Brain microvascular endothelial cell (primary cell): Measurements from ENCODE around the gene DCD.
"Not testable (repeated sequence)": the region's sequence is repeated elsewhere in the genome, so short reads cannot be mapped to it uniquely, and the experiment has no call there.

Source experiments
- DNase-seq: peaks from one replicate; pipeline ENCODE4 v3.0.0-alpha.2; 2020
- H3K27ac ChIP-seq: fragments of 250-450 bp; sonication (Bioruptor Pico); 2 replicates; pipeline ENCODE4 v1.5.1; 2020; ENCODE audit warnings: mild to moderate bottlenecking, moderate library complexity
- H3K27me3 ChIP-seq: fragments of 250-450 bp; sonication (Bioruptor Pico); replicated peaks from 2 replicates; pipeline ENCODE4 v1.5.1; 2020; ENCODE audit warnings: mild to moderate bottlenecking
- H3K36me3 ChIP-seq: fragments of 250-450 bp; sonication (Bioruptor Pico); replicated peaks from 2 replicates; pipeline ENCODE4 v1.5.1; 2020; ENCODE audit warnings: mild to moderate bottlenecking
- H3K4me3 ChIP-seq: 2 replicates; pipeline ENCODE4 v1.5.1; 2011; ENCODE audit warnings: low read depth, mild to moderate bottlenecking, control low read depth, low read length, moderate library complexity
- in situ Hi-C: cut with HindIII; loops from 2 replicates; pipeline ENCODE4 v1.10.0; 2017; ENCODE audit warnings: low sequenced_read_pairs, low pct_ligation_motif_present
- TF ChIP-seq, protein P1 (sequence below): IDR thresholded peaks from 2 replicates; pipeline ENCODE4 v1.5.1; 2011; ENCODE audit warnings: low read depth, mild to moderate bottlenecking, moderate library complexity, low read length, control low read depth, inconsistent platforms; ENCODE audit errors: missing control alignments

The DCD gene

DNA sequence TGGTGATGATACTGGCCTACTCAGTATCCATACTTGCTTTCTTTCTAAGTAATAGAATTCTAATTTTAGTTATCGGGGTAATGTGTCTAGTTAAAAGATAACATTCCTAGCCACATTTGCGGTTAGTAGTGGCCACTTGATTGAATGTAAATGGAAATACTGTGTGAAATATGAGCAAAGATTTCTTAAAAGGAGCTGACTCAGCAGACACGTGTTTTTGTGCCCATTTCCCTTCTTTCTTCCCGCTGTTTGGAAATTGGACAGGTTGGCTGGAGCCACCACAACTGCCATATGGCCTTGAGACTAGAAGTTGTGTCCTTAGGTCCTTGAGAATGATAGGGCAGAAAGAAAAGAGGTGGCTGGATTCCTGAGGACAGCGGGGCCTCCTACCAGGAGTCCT lies 19.8 kb upstream of the DCD start:
- in situ Hi-C loops: no loop called here

DNA sequence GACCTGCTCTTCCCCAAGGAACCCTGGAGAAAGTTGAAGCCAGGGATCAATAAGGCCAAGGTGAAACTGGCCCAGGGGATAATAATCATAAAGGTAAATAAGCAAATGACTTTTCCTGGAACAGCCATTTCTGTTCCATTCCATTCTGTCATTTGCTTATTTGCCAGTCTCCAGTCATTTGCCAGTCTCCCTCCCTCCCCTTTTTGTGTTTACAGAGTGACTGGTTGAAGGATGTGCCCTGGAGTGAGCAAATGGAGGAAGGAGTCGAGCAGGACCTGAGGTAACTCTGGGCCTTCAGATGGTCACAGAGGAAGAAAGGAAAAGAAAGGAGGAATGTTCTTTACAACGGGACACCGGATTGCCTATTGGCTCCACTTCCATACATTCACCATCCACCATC lies 17.8 kb upstream of the DCD start:
- no peaks in the 10 kb centered on the region for H3K36me3 ChIP-seq
- no peak overlapping the region for H3K4me3 ChIP-seq
- DNase-seq: no peak
- in situ Hi-C loops: no loop called here
- no peaks in the 10 kb centered on the region for H3K27me3 ChIP-seq
- TF ChIP-seq, protein P1, sequence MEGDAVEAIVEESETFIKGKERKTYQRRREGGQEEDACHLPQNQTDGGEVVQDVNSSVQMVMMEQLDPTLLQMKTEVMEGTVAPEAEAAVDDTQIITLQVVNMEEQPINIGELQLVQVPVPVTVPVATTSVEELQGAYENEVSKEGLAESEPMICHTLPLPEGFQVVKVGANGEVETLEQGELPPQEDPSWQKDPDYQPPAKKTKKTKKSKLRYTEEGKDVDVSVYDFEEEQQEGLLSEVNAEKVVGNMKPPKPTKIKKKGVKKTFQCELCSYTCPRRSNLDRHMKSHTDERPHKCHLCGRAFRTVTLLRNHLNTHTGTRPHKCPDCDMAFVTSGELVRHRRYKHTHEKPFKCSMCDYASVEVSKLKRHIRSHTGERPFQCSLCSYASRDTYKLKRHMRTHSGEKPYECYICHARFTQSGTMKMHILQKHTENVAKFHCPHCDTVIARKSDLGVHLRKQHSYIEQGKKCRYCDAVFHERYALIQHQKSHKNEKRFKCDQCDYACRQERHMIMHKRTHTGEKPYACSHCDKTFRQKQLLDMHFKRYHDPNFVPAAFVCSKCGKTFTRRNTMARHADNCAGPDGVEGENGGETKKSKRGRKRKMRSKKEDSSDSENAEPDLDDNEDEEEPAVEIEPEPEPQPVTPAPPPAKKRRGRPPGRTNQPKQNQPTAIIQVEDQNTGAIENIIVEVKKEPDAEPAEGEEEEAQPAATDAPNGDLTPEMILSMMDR: no peak
- no peak overlapping the region for H3K27ac ChIP-seq

More for the DNA sequence above, 19.8 kb upstream of the DCD start:
- no peak overlapping the region for H3K27ac ChIP-seq
- TF ChIP-seq, protein P1: no peak
- no peak overlapping the region for H3K4me3 ChIP-seq
- no peaks in the 10 kb centered on the region for H3K27me3 ChIP-seq
- no peak for DNase-seq
- H3K36me3 ChIP-seq: no peaks in the 10 kb centered on the region

DNA sequence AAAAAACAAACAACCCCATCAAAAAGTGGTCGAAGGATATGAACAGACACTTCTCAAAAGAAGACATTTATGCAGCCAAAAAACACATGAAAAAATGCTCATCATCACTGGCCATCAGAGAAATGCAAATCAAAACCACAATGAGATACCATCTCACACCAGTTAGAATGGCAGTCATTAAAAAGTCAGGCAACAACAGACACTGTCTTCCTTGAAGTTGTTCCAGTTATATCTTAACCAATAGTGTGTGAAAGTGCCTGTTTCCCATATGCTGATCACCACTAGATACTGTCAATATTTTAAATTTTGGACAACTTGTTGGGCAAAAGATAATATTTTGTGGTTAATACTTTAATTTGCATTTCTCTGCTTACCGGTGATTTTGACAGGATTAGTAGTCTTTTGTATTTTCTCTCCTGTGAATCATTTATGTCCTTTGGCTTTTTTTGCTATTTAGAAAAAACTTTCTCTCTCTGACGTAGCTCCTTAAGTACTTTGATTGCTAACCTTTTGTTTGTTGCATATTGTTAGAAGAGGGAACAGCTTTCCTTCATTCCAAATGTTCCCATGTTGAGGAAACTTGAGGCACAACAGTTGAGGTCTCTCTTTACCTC lies 17.0 kb upstream of the DCD start:
- H3K4me3 ChIP-seq, H3K27me3 ChIP-seq, DNase-seq, in situ Hi-C loops, H3K27ac ChIP-seq, H3K36me3 ChIP-seq: not testable (repeated sequence)

DNA sequence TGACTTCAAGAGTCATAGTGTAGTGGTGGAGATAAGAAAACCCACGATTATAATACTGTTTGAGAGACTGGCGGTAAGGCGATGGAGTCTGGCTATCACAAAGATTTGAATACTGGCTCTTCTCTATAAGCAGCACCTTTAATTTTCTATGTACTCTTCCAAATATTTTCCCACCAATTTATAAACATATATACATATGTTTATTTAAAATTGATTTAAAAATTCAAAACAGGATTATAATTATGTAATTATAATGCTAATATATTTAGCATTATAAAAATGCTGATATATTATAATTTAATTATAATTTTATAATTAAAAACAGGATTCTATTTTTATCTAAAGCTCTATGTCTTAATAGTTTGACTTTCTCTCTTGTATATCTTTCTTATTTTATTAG lies 15.4 kb upstream of the DCD start:
- no peak for DNase-seq
- Histone ChIP-seq H3K27ac (no peak overlapping the region), H3K36me3 (no peaks in the 10 kb centered on the region), H3K4me3 (no peak overlapping the region), H3K27me3 (no peaks in the 10 kb centered on the region)
- in situ Hi-C loops: no loop called here
- TF ChIP-seq, protein P1: no peak

DNA sequence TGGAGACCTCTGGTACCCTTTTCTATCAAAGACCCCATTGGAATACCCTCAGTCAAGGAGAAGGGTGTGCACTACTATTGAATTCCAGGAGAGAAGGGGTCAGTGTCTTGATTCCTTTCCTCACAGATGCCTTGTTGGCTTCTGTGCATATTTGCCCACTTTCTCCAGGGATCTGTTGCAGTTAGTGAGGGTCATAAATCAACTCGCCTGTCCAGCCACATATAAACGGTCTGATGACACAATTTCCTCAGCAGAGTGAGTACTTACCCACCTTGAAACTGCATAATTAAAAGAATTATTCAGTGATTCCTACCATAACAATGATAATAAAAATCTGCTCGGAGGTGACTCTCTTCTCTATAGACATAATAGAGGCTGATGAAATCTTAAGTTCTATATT lies 13.9 kb upstream of the DCD start:
- in situ Hi-C loops: no loop called here
- Histone ChIP-seq H3K4me3 (no peak overlapping the region), H3K27ac (no peak overlapping the region), H3K27me3 (no peaks in the 10 kb centered on the region), H3K36me3 (no peaks in the 10 kb centered on the region)
- DNase-seq: no peak
- TF ChIP-seq, protein P1: no peak

DNA sequence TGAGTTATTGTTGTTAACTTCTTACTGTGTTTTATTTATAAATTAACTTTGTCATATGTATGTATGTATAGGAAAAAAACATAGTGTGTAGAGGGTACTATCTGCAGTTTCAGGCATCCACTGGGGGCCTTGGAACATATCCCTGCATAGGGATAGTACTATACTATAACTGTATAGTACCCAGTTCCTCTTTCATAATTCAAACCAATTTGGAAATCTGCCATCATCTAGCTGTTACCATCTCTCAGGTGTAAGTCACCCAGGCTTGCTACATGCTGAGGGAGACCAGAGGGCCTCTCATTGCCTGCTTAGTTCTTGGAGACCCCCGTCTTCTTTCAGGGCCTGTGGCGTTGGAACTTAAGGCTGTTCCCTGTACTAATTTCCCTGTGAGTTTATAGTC lies 12.9 kb upstream of the DCD start:
- no peak for DNase-seq
- no peak overlapping the region for H3K4me3 ChIP-seq
- H3K27me3 ChIP-seq: no peaks in the 10 kb centered on the region
- H3K36me3 ChIP-seq: no peaks in the 10 kb centered on the region
- TF ChIP-seq, protein P1: no peak
- no peak overlapping the region for H3K27ac ChIP-seq
- in situ Hi-C loops: no loop called here
